Prostate gland (tissue), 2 donors: ENCODE measurements around the gene YIPF2. TPM values are rescaled to one million over a fixed set of nuclear protein-coding genes. Genes with fewer than 3 reads are reported as not detected.

Source experiments
- DNase-seq: peaks from one replicate; pipeline ENCODE4 v3.0.0-alpha.2; 2019; ENCODE audit warnings: low spot score
- H3K27ac ChIP-seq, 2 donors: fragments of 200-600 bp; sonication (generic); 2 replicates each; pipeline ENCODE4 v1.5.1; 2017 to 2019
- H3K27me3 ChIP-seq: fragments of 200-600 bp; sonication (generic); replicated peaks from 2 replicates; pipeline ENCODE4 v1.5.1; 2019; ENCODE audit not compliant: insufficient read depth
- H3K36me3 ChIP-seq, 2 donors: fragments of 200-600 bp; sonication (generic); 1 replicate in 1 of 2; 2 replicates in 1 of 2; pipeline versions ENCODE4 v1.5.1 to v1.8.1; 2017 to 2019
- H3K4me1 ChIP-seq: fragments of 200-600 bp; sonication (generic); replicated peaks from 2 replicates; pipeline ENCODE4 v1.5.1; 2019
- H3K4me3 ChIP-seq, 2 donors: fragments of 200-600 bp; sonication (generic); 2 replicates each; pipeline ENCODE4 v1.5.1; 2017 to 2019
- H3K9me3 ChIP-seq: fragments of 200-600 bp; sonication (generic); 2 replicates; pipeline ENCODE4 v1.5.1; 2017
- CTCF ChIP-seq, 4 experiments: fragments of 200-600 bp in 2 of 4; fragments of 450-650 bp in 2 of 4; sonication (generic) in 2 of 4; IDR thresholded peaks; 1 replicate in 3 of 4; 2 replicates in 1 of 4; pipeline ENCODE4 v1.5.1; 2016 to 2019; ENCODE audit warnings: antibody characterized with exemption in 4 of 4, mild to moderate bottlenecking in 2 of 4, moderate library complexity in 2 of 4
- POLR2A ChIP-seq: fragments of 450-650 bp; IDR thresholded peaks from one replicate; pipeline ENCODE4 v1.6.1; 2016; ENCODE audit warnings: antibody characterized with exemption, mild to moderate bottlenecking
- POLR2AphosphoS5 ChIP-seq: sonication (generic); formaldehyde crosslinking; IDR thresholded peaks from one replicate; pipeline ENCODE4 v1.6.1; 2017; ENCODE audit warnings: antibody characterized with exemption
- WGBS: methylation state at CpG from one replicate; pipeline ENCODE4 v1.1.5; 2018; 5-methylcytosine and 5-hydroxymethylcytosine counted together
- intact Hi-C: fragments of 100-400 bp; cut with DNase I; formaldehyde crosslinking; loops from one replicate; pipeline ENCODE4 v1.14.2; 2022
- total RNA-seq, 2 donors: library from RNA; depleted of rRNA; stranded (reverse); fragments of >200 nt; gene quantifications; one replicate each; pipeline ENCODE4 v1.1.0, GENCODE V29; 2016

The YIPF2 gene
- total RNA-seq, 2 donors from 2014 or later = 84.8 to 87.1 TPM

GRCh38 chr19:10935371-10936059, 7.1 kb upstream of the YIPF2 start:
- H3K4me1 ChIP-seq = peaks cover 3% of the 10 kb centered on the region
- no peak for DNase-seq
- H3K36me3 ChIP-seq = no peaks in the 10 kb centered on the region
- intact Hi-C loops = loop anchor here (5.0 to 10.0 kb wide), 3 partner anchors 92 to 267 kb away; no protein-coding TSS in a partner anchor
- no peak overlapping the region for H3K27ac ChIP-seq
- no peak for TF ChIP-seq CTCF (IDR thresholded peaks at IDR 0.05)
- TF ChIP-seq POLR2A = no peak
- no peak for TF ChIP-seq POLR2AphosphoS5
- no peaks in the 10 kb centered on the region for H3K9me3 ChIP-seq
- WGBS = 95% methylated on average over 9 of the region's 9 CpGs
- H3K4me3 ChIP-seq = no peak overlapping the region
- no peaks in the 10 kb centered on the region for H3K27me3 ChIP-seq

- Histone ChIP-seq H3K4me3 (peak overlapping the region; percentile 95), H3K27me3 (no peaks in the 10 kb centered on the region), H3K9me3 (no peaks in the 10 kb centered on the region), H3K4me1 (peaks cover 11% of the 10 kb centered on the region), H3K27ac (peak overlapping the region; percentile 73 to 85), H3K36me3 (no peaks in the 10 kb centered on the region)
- TF ChIP-seq POLR2A = no peak
- TF ChIP-seq POLR2AphosphoS5 = no peak
- TF ChIP-seq CTCF (IDR thresholded peaks at IDR 0.05) = no peak
- DNase-seq = no peak
- 7% methylated on average over 26 of the region's 27 CpGs for WGBS
- intact Hi-C loops = loop anchor here (5.0 kb wide), 1 partner anchor 57 kb away; the partner anchor contains the start of gene CARM1
Measured at GRCh38 chr19:10929402-10929794, 959 bp upstream of the YIPF2 start.

- Histone ChIP-seq H3K4me1 (peaks cover 11% of the 10 kb centered on the region), H3K9me3 (no peaks in the 10 kb centered on the region), H3K36me3 (peaks cover 0 to 4% of the 10 kb centered on the region in 2 donors), H3K4me3 (peak overlapping the region; percentile 95), H3K27me3 (no peaks in the 10 kb centered on the region), H3K27ac (peak overlapping the region; percentile 73 to 85)
- 9% methylated on average over 39 of the region's 47 CpGs for WGBS
- intact Hi-C loops = loop anchor here (5.0 kb wide), 1 partner anchor 56 kb away; the partner anchor contains the start of gene CARM1
- DNase-seq = no peak
- TF ChIP-seq POLR2AphosphoS5 (no peak), CTCF (IDR thresholded peaks at IDR 0.05) (no peak), POLR2A (no peak)
Measured at GRCh38 chr19:10927730-10928562, 493 bp downstream of the YIPF2 start.

- intact Hi-C loops = no loop called here
- no peak for DNase-seq
- H3K4me1 ChIP-seq = peaks cover 8% of the 10 kb centered on the region
- no peak overlapping the region for H3K27ac ChIP-seq
- TF ChIP-seq CTCF (IDR thresholded peaks at IDR 0.05) (no peak), POLR2AphosphoS5 (no peak), POLR2A (no peak)
- H3K27me3 ChIP-seq = no peaks in the 10 kb centered on the region
- 83% methylated on average over 13 of the region's 13 CpGs for WGBS
- no peak overlapping the region for H3K4me3 ChIP-seq
- H3K36me3 ChIP-seq = peaks cover 6 to 11% of the 10 kb centered on the region in 2 donors
- no peaks in the 10 kb centered on the region for H3K9me3 ChIP-seq
Measured at GRCh38 chr19:10924597-10924996, 3.8 kb downstream of the YIPF2 start.
